Kidney (tissue), 14 donors: ENCODE measurements around the gene IFFO2. TPM values are rescaled to one million over a fixed set of nuclear protein-coding genes. Genes with fewer than 3 reads are reported as not detected.

Source experiments
- DNase-seq, 5 donors: peaks; one replicate each; pipeline ENCODE4 v3.0.0-alpha.2; 2013 to 2020
- FAIRE-seq: peaks from 2 replicates; lab custom pipeline; 2012; peaks lifted over from hg19 to GRCh38; lab: Jason Lieb, UNC
- H3K27ac ChIP-seq, 2 donors: one replicate each; pipeline ENCODE4 v1.7.0; 2013; ENCODE audit warnings: low read depth in 2 of 2, low read length in 2 of 2, inconsistent platforms in 1 of 2
- H3K27me3 ChIP-seq: one replicate; pipeline ENCODE4 v1.7.1; 2013; ENCODE audit warnings: low read length, inconsistent platforms; ENCODE audit not compliant: control insufficient read depth, insufficient read depth
- H3K36me3 ChIP-seq, 3 donors: one replicate each; pipeline versions ENCODE4 v1.7.0 to v1.7.1; 2013; ENCODE audit warnings: low read length in 3 of 3, control low read depth in 1 of 3, inconsistent platforms in 1 of 3; ENCODE audit not compliant: insufficient read depth in 3 of 3, control insufficient read depth in 2 of 3
- H3K4me1 ChIP-seq, 3 donors: one replicate each; pipeline versions ENCODE4 v1.7.0 to v1.7.1; 2013; ENCODE audit warnings: low read length in 3 of 3, inconsistent platforms in 1 of 3, low read depth in 1 of 3; ENCODE audit not compliant: control insufficient read depth in 2 of 3, insufficient read depth in 2 of 3
- H3K4me3 ChIP-seq, 3 donors: one replicate each; pipeline versions ENCODE4 v1.7.0 to v1.8.1; 2013; ENCODE audit warnings: low read length in 3 of 3, control low read depth in 1 of 3, inconsistent platforms in 1 of 3
- H3K9ac ChIP-seq, 3 donors: one replicate each; pipeline versions ENCODE4 v1.7.0 to v1.7.1; 2013; ENCODE audit warnings: low read length in 3 of 3, control low read depth in 1 of 3, inconsistent platforms in 1 of 3
- H3K9me3 ChIP-seq, 3 donors: one replicate each; pipeline versions ENCODE4 v1.7.0 to v1.7.1; 2013; ENCODE audit warnings: low read length in 3 of 3, control low read depth in 1 of 3, inconsistent platforms in 1 of 3; ENCODE audit not compliant: control insufficient read depth in 2 of 3, insufficient read depth in 1 of 3
- intact Hi-C: fragments of 100-400 bp; cut with DNase I; formaldehyde crosslinking; loops from one replicate; pipeline ENCODE4 v1.11.1; 2022
- polyA plus RNA-seq: library from polyadenylated mRNA; stranded (reverse); fragments of 350-450 nt; fragmentation: Illumina TruSeq; extraction: RNeasy Lipid Tissue Mini Kit (QIAGEN cat#74804); gene quantifications from one replicate; pipeline ENCODE4 v1.2.3, GENCODE V29; 2014; ENCODE audit warnings: low read depth, low replicate concordance; ENCODE audit not compliant: insufficient read depth
- total RNA-seq: library from RNA; stranded (reverse); fragmentation: NEBNext Ultra II Directional; extraction: Animal tissue kit (Norgen Biotek cat#: 25700); gene quantifications from one replicate; pipeline ENCODE4 v1.2.1, GENCODE V29; 2021
- TF ChIP-seq, protein P1 (sequence below): IDR thresholded peaks from 3 replicates; pipeline ENCODE4 v1.5.1; 2012; ENCODE audit warnings: mild to moderate bottlenecking, moderate library complexity, borderline replicate concordance; ENCODE audit not compliant: insufficient read depth; ENCODE audit errors: extremely low read depth
- donor health status: control.
- donor health status: control.
- donor health status: control.
- donor health status: control.
- donor health status: control.
- donor health status: DM: yes; HTN: yes; CAD: no.
- donor health status: Normal renal cell carcinoma (clear cell type).

The IFFO2 gene
- total and polyA plus RNA-seq, 2 donors from 2014 or later: 7.5 to 23.1 TPM

DNA sequence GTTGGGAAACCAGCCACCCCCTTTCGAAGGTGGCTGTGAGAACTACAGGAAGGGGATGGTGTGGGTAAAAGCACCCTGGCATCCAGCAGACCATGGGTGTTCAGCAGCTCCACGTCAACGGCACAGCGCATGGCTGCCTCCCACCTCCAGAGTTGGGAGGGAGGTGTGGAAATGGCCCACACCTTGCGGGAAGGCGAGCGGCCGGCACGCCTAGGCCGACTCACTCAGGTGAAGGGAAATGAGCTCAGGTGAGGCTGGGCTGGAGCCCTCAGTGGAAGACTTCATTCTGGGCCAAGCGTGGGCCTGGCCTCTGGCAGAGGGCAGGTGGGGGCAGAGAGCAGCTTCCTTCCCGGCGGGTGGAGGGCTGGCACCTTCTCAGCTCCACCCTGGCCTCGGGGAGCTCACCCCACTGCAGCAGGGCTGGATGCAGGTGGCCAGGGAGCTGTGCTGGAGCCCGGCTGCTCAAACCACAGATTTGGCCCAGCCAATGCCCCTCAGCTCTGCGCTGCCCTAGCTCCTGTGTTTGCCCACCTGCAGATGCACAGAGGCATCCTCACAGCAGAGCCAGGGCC is 29.3 kb downstream of the IFFO2 start:
- TF ChIP-seq, protein P1, sequence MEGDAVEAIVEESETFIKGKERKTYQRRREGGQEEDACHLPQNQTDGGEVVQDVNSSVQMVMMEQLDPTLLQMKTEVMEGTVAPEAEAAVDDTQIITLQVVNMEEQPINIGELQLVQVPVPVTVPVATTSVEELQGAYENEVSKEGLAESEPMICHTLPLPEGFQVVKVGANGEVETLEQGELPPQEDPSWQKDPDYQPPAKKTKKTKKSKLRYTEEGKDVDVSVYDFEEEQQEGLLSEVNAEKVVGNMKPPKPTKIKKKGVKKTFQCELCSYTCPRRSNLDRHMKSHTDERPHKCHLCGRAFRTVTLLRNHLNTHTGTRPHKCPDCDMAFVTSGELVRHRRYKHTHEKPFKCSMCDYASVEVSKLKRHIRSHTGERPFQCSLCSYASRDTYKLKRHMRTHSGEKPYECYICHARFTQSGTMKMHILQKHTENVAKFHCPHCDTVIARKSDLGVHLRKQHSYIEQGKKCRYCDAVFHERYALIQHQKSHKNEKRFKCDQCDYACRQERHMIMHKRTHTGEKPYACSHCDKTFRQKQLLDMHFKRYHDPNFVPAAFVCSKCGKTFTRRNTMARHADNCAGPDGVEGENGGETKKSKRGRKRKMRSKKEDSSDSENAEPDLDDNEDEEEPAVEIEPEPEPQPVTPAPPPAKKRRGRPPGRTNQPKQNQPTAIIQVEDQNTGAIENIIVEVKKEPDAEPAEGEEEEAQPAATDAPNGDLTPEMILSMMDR: no peak
- intact Hi-C loops: no loop called here
- H3K36me3 ChIP-seq: no peaks in the 10 kb centered on the region
- peak overlapping the region; percentile 85 to 87 for H3K27ac ChIP-seq
- no peaks in the 10 kb centered on the region for H3K27me3 ChIP-seq
- peak overlapping the region in 2 of 3 donors; percentile 38 to 73 for H3K9ac ChIP-seq
- H3K9me3 ChIP-seq: no peaks in the 10 kb centered on the region
- FAIRE-seq (no peak), DNase-seq (peak in 1 of 5 donors; percentile 79)
- H3K4me1 ChIP-seq: peaks cover 5 to 53% (median 30%) of the 10 kb centered on the region in 3 donors
- peak overlapping the region in 1 of 3 donors; percentile 32 for H3K4me3 ChIP-seq

GRCh38 chr1:18926315-18927081 is 30.0 kb downstream of the IFFO2 start:
- peak overlapping the region; percentile 85 to 87 for H3K27ac ChIP-seq
- H3K9ac ChIP-seq: peak overlapping the region in 2 of 3 donors; percentile 38 to 73
- intact Hi-C loops: no loop called here
- H3K36me3 ChIP-seq: no peaks in the 10 kb centered on the region
- no peaks in the 10 kb centered on the region for H3K9me3 ChIP-seq
- FAIRE-seq (no peak), DNase-seq (peak in 4 of 5 donors; percentile 61 to 91 (median 70))
- TF ChIP-seq, protein P1: no peak
- peak overlapping the region in 1 of 3 donors; percentile 32 for H3K4me3 ChIP-seq
- H3K27me3 ChIP-seq: no peaks in the 10 kb centered on the region
- peaks cover 9 to 50% (median 24%) of the 10 kb centered on the region in 3 donors for H3K4me1 ChIP-seq

DNA sequence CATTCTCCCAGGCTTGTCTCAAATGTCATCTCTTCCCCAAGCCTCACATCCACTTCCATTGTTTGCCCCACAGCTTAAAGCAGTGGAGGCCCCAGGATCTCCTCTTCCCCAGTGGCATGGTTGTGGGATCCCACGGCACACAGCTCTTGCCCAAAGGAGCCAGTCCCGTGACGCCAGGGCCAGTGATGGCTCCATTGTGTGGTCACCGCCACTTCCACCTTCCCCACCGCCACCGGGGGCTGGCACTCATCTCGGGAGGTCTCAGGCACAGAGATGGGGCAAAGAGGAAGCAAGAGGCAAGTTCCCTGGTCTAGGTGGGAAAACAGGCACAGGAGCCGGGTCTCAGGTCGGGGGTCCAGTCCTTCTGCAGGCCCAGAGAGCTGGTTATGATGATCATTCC is 31.2 kb downstream of the IFFO2 start:
- Histone ChIP-seq H3K9me3 (no peaks in the 10 kb centered on the region), H3K4me3 (no peak overlapping the region), H3K4me1 (peaks cover 9 to 48% (median 24%) of the 10 kb centered on the region in 3 donors), H3K36me3 (no peaks in the 10 kb centered on the region), H3K9ac (no peak overlapping the region), H3K27ac (no peak overlapping the region), H3K27me3 (no peaks in the 10 kb centered on the region)
- intact Hi-C loops: no loop called here
- FAIRE-seq (no peak), DNase-seq (no peak)
- TF ChIP-seq, protein P1: no peak
